ENCODE data around the gene OVCH2. TPM values are rescaled to one million over a fixed set of nuclear protein-coding genes. Genes with fewer than 3 reads are reported as not detected.

Gene OVCH2
- total RNA-seq, 1 donor from 2014 or later, result not detected

- DNase-seq (ENCODE audit: low read depth), result no peak
- no peaks in the 10 kb centered on the region for H3K27me3 ChIP-seq (ENCODE audit: control insufficient read depth, insufficient read depth, low read length)
- H3K4me3 ChIP-seq (ENCODE audit: low read depth, low read length), result no peak overlapping the region
- no peak for TF ChIP-seq CTCF (IDR thresholded peaks at IDR 0.05; ENCODE audit: insufficient read depth, low read length, poor library complexity, severe bottlenecking)
- H3K36me3 ChIP-seq (ENCODE audit: control insufficient read depth, insufficient read depth, low read length), result no peaks in the 10 kb centered on the region
Measured at GRCh38 chr11:7687386-7687785, 18.9 kb downstream of the OVCH2 start.

GRCh38 chr11:7686761-7687160 is 19.5 kb downstream of the OVCH2 start:
- Histone ChIP-seq H3K27me3 (ENCODE audit: control insufficient read depth, insufficient read depth, low read length) (no peaks in the 10 kb centered on the region), H3K4me3 (ENCODE audit: low read depth, low read length) (no peak overlapping the region), H3K36me3 (ENCODE audit: control insufficient read depth, insufficient read depth, low read length) (no peaks in the 10 kb centered on the region)
- TF ChIP-seq CTCF (IDR thresholded peaks at IDR 0.05; ENCODE audit: insufficient read depth, low read length, poor library complexity, severe bottlenecking), result no peak
- no peak for DNase-seq (ENCODE audit: low read depth)

GRCh38 chr11:7683571-7683970 is 22.7 kb downstream of the OVCH2 start:
- DNase-seq (ENCODE audit: low read depth), result no peak
- H3K4me3 ChIP-seq (ENCODE audit: low read depth, low read length), result no peak overlapping the region
- no peak for TF ChIP-seq CTCF (IDR thresholded peaks at IDR 0.05; ENCODE audit: insufficient read depth, low read length, poor library complexity, severe bottlenecking)
- no peaks in the 10 kb centered on the region for H3K36me3 ChIP-seq (ENCODE audit: control insufficient read depth, insufficient read depth, low read length)
- no peaks in the 10 kb centered on the region for H3K27me3 ChIP-seq (ENCODE audit: control insufficient read depth, insufficient read depth, low read length)

- no peak overlapping the region for H3K4me3 ChIP-seq (ENCODE audit: low read depth, low read length)
- DNase-seq (ENCODE audit: low read depth), result no peak
- H3K27me3 ChIP-seq (ENCODE audit: control insufficient read depth, insufficient read depth, low read length), result peaks cover 7% of the 10 kb centered on the region
- H3K36me3 ChIP-seq (ENCODE audit: control insufficient read depth, insufficient read depth, low read length), result no peaks in the 10 kb centered on the region
- TF ChIP-seq CTCF (IDR thresholded peaks at IDR 0.05; ENCODE audit: insufficient read depth, low read length, poor library complexity, severe bottlenecking), result no peak
Measured at GRCh38 chr11:7677796-7678201, 28.5 kb downstream of the OVCH2 start.

- no peak for DNase-seq (ENCODE audit: low read depth)
- Histone ChIP-seq H3K36me3 (ENCODE audit: control insufficient read depth, insufficient read depth, low read length) (no peaks in the 10 kb centered on the region), H3K4me3 (ENCODE audit: low read depth, low read length) (no peak overlapping the region), H3K27me3 (ENCODE audit: control insufficient read depth, insufficient read depth, low read length) (peaks cover 7% of the 10 kb centered on the region)
- TF ChIP-seq CTCF (IDR thresholded peaks at IDR 0.05; ENCODE audit: insufficient read depth, low read length, poor library complexity, severe bottlenecking), result no peak
Measured at GRCh38 chr11:7677071-7677470, 29.2 kb downstream of the OVCH2 start.

GRCh38 chr11:7675631-7676030 is 30.6 kb downstream of the OVCH2 start:
- Histone ChIP-seq H3K36me3 (ENCODE audit: control insufficient read depth, insufficient read depth, low read length) (no peaks in the 10 kb centered on the region), H3K4me3 (ENCODE audit: low read depth, low read length) (no peak overlapping the region), H3K27me3 (ENCODE audit: control insufficient read depth, insufficient read depth, low read length) (peaks cover 7% of the 10 kb centered on the region)
- no peak for TF ChIP-seq CTCF (IDR thresholded peaks at IDR 0.05; ENCODE audit: insufficient read depth, low read length, poor library complexity, severe bottlenecking)
- no peak for DNase-seq (ENCODE audit: low read depth)
